Embryonic facial prominence (tissue), 1 donor: Measurements from ENCODE around the gene GCLC.

ENCODE experiments used
- DNase-seq: peaks from one replicate; pipeline ENCODE4 v3.0.0-alpha.2; 2016; ENCODE audit errors: extremely low spot score

GCLC gene

GRCh38 chr6:53527249-53527765 is 17.6 kb downstream of the GCLC start:
- DNase-seq = no peak

DNA sequence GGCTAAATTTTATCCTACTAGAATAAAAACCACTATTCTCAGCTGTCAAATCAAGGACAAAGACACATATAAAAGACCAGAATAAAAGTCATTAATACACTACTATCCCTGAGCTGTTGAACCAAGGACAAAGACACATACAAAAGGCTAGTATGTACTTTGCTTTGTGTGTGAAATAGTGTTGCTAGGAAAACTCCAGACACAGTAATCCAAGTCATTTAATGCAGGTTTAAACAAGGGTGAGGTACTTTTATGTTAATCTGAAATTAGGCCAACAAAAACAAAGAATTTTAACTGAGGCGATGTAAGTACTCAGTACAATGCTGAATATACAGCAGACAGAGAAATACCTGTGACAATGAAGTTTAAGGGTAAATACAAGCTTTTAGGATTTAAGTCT is 18.9 kb downstream of the GCLC start:
- DNase-seq = no peak

DNA sequence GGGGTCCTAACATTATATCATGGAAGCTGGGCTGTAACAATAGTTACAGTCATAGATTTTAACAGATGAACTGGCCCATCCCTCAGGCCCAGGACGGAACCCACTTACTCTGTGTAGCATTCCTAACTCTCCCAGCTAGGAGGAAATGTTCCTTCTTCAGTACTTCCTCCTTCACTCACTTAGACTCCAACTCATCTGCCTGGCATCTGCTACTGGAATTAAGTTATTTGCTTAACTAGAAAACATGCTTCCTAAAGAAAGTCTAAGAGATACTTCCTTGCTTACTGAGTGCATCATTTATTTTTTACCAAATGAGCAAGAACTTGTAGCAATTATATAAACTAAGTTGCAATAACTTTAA is 20.5 kb downstream of the GCLC start:
- no peak for DNase-seq

GRCh38 chr6:53523511-53524454 is 21.1 kb downstream of the GCLC start:
- DNase-seq = no peak

- DNase-seq = no peak
These were observed 24.5 kb downstream of the GCLC start for GRCh38 chr6:53520320-53520928.

- no peak for DNase-seq
These were observed 26.0 kb downstream of the GCLC start for GRCh38 chr6:53518862-53519261.

DNA sequence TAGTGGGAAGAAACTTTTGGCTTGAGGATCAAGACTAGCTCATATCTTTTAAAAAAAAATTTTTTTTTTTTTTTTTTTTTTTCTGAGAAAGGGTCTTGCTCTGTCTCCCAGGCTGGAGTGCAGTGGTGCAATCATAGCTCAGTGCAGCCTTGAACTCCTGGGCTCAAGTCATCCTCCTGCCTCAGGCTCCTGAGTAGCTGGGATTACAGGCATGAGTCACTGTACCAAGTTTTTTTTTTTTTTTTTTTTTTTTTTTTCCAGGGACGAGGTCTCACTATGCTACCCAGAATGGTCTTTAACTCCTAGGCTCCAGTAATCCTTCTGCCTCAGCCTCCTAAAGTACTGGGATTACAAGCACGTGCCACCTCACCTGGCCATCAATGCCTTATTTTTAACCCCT is 27.9 kb downstream of the GCLC start:
- DNase-seq = no peak

DNA sequence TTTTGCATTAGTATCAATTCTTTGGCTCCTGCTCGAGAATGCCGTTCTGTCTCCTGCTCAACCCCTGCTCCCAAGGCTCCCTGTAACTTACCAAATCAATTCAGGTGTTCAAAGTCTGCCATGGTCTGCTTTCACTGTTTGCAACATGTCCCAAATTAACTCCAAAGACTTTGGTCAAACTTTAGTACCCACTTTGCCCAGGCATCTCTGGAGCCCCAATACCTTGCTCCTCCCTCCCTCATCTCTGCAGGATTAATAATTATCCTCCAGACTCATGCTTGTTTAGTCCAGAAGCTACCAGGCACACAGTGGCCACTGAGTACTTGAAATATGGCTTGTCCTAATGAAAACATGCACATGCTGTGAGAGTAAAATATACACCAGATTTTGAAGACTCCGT is 30.2 kb downstream of the GCLC start:
- no peak for DNase-seq

DNA sequence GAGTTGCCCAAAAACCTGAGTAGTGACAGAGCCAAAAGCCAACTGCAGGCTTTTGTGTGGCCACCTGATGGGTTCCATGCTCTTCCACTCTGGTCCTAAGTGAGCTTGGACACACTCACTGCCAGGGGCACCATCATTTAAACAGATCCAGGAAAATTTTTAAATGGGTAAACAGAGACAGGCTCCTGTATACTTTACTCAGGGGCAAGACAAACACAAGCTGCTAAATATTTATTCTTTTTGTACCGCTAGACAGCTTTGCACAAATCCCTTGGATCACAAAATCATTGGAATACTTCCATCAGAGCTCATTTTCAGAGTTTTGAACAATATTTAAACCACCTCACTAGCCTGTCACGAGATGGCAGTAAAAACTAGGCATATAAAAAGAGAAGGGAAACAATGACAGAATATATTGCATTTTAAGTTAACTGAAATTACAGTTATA is 31.4 kb downstream of the GCLC start:
- DNase-seq = no peak

DNA sequence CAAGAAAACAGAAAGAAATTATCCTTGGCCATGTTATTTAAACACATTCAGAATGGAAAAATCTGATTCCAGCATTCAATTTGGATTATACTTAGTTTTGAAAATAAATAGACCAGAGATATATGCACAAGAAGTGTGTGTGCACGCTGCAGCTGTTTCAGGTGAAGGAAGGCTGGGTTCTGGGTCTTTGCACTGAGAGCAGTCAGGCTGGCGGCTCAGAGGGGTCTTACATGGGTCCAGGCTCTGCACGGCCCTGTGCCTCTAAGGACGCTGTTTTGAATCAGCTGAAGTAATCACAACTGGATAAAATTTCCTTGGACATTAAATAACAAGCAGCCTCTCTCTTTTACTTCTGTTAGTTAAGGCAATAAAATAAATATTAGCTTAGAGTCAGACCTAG is 31.8 kb downstream of the GCLC start:
- no peak for DNase-seq

GRCh38 chr6:53512626-53513025 is 32.3 kb downstream of the GCLC start:
- no peak for DNase-seq

- DNase-seq = no peak
These were observed 34.2 kb downstream of the GCLC start for GRCh38 chr6:53510746-53511145.

DNA sequence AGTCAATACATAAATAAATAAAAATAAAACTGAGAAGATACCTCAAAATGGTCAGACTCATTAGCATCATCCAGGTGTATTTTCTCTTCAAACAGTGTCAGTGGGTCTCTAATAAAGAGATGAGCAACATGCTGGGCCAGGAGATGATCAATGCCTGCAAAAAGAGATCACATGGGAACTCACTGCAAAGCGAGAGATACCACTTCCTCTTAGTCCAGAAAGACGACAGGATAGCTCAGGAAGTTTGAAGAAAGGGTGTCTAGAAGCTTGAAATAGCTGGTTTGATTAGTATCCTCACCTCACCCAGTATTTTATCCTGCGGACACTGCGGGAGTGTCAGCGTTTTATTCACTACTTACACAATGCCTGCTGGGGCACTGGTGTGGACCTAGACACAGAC is 38.0 kb downstream of the GCLC start:
- no peak for DNase-seq

DNA sequence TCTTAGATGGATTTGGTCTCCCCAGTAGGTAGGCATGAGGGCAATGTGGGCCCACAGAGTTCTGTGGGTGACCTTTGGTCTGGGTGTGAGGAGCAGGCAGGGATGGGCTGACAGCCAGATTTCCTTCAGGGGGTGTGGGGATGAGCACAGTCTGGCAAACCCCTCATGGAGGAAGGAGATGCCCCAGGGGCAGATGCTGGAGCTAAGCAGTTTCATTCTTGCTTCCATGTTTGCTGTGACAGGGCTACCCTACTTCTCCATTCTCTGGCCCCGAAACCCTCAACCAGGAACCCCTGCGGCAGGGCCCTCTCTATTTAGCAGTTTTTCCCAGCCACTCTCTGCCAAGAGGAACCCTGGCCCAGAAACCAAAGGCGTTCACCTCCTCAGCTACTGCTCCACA is 40.4 kb downstream of the GCLC start:
- DNase-seq = no peak

DNA sequence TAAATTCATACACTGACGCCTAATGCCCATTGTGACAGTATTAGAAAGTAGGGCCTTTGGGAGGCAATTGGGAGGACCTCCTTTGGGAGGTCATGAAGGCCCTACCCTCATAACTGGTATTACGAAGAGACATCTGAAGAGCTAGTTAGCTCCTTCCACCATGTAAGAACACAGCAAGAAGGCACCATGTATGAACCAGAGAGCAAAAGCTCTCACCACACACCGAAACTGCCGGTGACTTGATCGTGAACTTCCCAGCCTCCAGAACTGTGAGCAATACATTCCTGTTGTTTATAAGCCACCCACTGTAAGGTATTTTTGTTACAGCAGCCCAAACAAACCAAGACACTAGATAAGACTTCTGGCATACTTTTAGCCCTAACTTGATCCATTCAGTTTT is 41.8 kb downstream of the GCLC start:
- no peak for DNase-seq

DNA sequence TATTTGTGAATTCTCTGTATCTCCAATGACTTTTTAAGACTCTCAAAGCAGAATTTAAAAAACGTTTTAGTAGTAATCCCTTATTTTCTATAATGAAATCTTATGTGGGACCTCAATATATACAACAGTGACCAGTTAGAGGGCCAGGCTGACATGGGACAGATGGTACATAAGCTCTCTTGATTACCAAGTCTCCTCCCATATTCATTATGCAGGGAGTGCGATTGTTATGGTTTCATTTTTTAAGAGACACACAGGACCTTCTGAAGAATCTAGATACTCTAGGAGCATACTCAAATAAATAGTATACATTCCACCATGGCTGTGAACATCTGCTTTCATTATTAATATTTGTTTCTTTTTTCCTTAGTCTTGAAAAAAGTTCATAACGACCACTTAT is 43.5 kb downstream of the GCLC start:
- DNase-seq = no peak

- no peak for DNase-seq
These were observed 44.8 kb downstream of the GCLC start for GRCh38 chr6:53500095-53500494.

DNA sequence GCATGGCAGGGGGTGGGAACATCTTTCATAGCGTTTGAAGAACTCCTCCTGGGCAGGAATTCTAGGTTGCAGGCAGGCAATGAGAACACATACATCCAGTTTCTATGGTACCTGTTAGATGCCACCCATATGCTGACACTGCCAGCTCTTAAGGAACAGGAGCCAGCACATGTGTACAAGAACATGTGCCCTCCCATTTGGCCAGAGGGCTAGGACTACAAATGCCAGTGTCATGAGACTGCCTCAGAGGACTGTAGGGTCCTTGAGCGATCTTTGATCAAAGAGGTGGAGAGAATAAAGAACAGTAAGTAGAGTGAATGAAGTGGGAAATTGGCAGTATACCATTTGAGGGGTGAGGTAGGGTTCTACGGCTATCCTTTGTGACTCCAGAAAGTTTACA is 45.8 kb downstream of the GCLC start:
- DNase-seq = no peak

GRCh38 chr6:53498649-53499048 is 46.3 kb downstream of the GCLC start:
- DNase-seq = no peak

- DNase-seq = no peak
These were observed 47.0 kb downstream of the GCLC start for GRCh38 chr6:53497905-53498304.

DNA sequence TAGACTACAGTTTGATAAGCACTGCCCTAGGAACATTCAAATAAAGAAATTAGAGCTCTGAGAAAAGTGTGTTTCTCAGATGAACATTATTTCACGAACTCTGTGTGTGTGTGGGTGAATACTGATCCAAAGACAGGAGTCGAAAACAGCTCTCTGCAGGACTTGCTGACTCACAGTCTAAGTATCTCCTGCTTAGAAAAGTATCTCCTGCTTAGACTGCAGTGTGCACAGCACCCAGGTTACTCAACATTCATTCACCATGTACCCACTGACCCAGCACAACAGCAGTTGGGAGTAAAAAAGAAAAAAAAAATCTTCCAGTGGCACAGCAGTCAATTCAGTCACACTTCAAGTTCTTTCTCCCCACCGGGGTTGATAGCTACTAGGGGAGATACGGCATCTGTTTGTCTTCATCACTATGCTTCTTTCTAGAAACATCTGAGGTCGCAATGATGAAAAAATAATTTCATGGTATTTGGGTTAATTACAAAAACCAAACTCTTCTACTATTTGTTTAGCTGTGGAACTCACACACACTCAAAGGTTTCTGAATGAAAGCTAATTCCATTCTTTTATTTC is 48.0 kb downstream of the GCLC start:
- no peak for DNase-seq
